GDM1 (cell line): ENCODE data around the gene PLS3.

Source experiments
- DNase-seq: peaks from one replicate; lab custom pipeline; 2025; lab: John Stamatoyannopoulos, UW

The PLS3 gene

GRCh38 chrX:115694028-115694427 lies 133.1 kb downstream of the PLS3 start:
- DNase-seq = no peak

- no peak for DNase-seq
These were observed 135.1 kb downstream of the PLS3 start for GRCh38 chrX:115696039-115696438.

- no peak for DNase-seq
These were observed 136.0 kb downstream of the PLS3 start for GRCh38 chrX:115696939-115697338.

- DNase-seq = no peak
These were observed 136.8 kb downstream of the PLS3 start for GRCh38 chrX:115697806-115698205.
